GM19372 (cell line): ENCODE results near the gene KLRF1.

Source experiments
- ATAC-seq: cut with Tn5 transposase; IDR thresholded peaks from one replicate; pipeline ENCODE4 v1.9.1; 2021; ENCODE audit warnings: mild to moderate bottlenecking, low read depth, moderate library complexity; ENCODE audit not compliant: unreplicated experiment

Gene KLRF1

DNA sequence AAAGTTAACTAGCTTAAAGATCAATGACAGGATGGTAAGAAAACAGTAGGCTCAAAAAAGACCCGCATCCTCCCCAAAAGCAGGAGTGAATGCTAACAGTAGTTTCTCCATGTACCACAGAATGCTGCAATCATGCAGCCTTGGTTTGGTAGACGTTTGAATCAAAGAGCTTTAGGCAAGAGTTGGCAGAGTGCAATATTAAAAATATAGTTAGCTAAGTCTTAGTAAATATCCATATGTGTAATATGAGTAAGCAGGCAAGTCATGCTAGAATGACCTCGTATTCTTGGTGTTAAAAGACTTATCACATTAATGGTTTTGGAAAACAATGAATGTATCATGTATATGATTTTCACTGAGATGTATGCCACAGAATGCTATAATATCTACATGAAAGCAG is 18.8 kb upstream of the KLRF1 start:
- ATAC-seq = no peak

DNA sequence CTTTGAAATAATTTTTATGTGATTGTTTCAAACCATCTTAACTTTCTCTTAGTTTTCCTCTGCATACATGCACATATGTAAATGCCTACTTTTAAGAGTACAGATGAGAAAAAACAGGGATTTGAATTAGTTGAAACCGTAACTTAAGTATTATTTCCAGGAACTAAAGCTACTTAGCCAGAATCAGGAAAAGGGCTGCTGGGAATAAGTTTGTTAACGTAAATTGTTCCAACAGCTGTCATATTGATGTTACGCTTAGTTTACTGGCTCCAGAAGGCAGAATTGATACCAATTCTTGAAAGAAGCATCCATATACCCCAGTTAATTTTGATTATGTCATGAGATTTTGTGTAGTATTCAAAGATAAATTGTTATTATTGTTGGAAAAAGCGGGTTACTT is 17.9 kb upstream of the KLRF1 start:
- ATAC-seq = no peak

- ATAC-seq = no peak
Observed at GRCh38 chr12:9809866-9810265, 17.4 kb upstream of the KLRF1 start.

- ATAC-seq = no peak
Observed at GRCh38 chr12:9810671-9811070, 16.6 kb upstream of the KLRF1 start.

DNA sequence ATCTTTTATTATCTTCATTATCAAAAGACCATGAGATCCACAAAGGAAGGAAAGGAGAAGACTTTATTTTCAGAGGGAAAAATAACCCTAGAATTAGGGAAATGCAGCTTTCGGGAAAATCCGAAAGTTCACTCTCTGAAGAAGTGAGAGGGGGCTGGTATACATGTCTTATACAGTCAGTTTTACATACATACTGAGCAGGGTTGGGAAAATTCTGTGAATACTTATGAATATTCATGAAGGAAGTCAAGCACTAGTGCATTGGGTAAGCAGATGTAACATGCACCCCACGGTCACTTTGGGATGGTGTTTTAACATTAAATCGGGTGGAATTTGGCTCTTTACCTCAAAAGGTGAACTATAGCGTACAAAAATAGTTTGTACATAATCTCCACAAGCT is 15.7 kb upstream of the KLRF1 start:
- no peak for ATAC-seq

GRCh38 chr12:9813821-9814798 is 13.2 kb upstream of the KLRF1 start:
- ATAC-seq = peak; percentile 96

GRCh38 chr12:9820281-9820930 is 6.9 kb upstream of the KLRF1 start:
- ATAC-seq = no peak

- ATAC-seq = no peak
Observed at GRCh38 chr12:9829483-9829882, 2.2 kb downstream of the KLRF1 start.

DNA sequence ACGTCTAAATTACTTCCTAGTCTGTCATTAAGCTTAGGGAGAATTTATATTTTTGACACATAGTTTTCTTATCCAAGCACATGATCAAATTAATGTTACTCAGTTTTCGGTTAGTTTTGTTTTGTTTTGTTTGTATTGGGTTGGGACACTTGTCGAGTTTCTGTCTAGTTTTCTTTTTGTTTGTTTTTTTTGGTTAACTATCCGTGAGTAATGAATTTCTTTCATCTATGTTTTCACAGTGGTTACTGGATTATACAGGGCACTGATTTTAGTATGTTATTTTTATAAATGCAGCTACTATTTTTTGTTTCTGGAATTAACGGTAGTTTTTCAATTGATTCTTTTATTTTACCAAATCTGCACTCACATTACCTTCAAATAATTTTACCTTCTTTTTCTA is 2.7 kb downstream of the KLRF1 start:
- ATAC-seq = no peak

- no peak for ATAC-seq
Observed at GRCh38 chr12:9831720-9832119, 4.4 kb downstream of the KLRF1 start.

DNA sequence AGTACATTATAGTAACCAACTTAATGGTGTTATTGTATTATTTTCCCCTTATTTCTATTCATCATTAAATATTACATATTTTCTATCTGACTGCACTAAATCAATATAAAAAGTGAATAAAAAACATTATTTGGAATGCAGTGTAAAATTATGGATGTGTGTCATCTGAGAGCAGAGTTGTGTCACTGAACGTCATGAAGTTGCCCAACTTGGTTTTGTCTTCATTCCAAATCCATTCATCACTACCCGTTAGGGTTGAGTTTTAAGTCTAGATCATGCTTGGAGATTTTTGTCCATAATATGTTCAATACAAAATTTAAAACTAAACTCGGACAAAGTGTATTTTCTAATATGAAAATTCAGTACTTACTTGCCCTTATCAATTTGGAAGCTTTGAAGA is 16.1 kb downstream of the KLRF1 start:
- ATAC-seq = no peak

GRCh38 chr12:9848899-9849298 is 21.6 kb downstream of the KLRF1 start:
- ATAC-seq = no peak

GRCh38 chr12:9851050-9851449 is 23.8 kb downstream of the KLRF1 start:
- ATAC-seq = no peak

DNA sequence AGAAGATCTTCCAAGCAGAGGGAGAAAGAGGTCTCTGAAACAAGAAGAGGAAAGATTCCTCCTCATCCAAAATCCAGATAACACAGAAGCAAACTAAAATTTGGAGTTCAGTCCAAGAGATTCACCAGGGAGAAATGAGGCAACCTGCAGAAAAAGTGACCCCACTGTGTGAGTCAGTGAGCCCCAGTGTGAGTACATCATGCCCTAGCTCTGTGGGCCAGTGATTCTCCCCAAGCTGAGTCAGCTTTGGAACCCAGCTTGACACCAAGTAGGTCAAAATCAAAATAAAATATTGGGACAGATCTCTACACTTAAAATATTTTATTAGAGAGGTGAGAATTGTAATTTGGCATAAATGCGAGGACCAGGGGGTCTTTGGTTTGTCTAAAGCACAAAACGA is 24.6 kb downstream of the KLRF1 start:
- no peak for ATAC-seq

- no peak for ATAC-seq
Observed at GRCh38 chr12:9856151-9856550, 28.9 kb downstream of the KLRF1 start.

GRCh38 chr12:9856894-9857293 is 29.6 kb downstream of the KLRF1 start:
- ATAC-seq = no peak

GRCh38 chr12:9858135-9858534 is 30.9 kb downstream of the KLRF1 start:
- no peak for ATAC-seq

DNA sequence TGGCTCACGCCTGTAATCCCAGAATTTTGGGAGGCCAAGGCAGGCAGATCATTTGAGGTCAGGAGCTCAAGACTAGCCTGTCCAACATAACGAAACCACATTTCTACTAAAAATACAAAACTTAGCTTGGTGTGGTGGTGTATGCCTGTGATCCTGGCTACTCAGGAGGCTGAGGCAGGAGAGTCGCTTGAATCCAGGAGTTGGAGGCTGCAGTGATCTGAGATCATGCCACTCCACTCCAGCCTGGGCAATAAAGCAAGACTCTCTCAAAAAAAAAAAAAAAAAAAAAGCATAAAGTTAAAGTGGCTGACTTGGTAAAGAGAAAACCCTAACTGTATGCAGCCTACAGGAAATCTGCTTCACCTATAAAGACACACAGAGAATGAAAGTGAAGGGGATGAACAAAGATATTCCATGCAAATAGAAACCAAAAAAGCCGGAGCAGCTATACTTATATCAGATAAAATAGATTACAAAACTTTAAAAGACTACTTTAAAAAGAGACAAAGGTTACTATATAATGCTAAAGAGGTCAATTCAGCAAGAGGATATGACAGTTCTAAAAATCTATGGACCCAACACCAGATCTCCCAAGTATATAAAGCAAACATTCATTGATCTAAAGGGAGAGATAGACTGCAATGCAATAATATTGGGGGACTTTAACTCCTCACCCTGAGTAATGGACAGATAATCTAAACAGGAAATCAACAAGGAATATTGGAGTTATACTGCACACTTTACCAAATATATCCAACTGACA is 37.8 kb downstream of the KLRF1 start:
- ATAC-seq = no peak

- ATAC-seq = no peak
Observed at GRCh38 chr12:9866860-9867269, 39.6 kb downstream of the KLRF1 start.

DNA sequence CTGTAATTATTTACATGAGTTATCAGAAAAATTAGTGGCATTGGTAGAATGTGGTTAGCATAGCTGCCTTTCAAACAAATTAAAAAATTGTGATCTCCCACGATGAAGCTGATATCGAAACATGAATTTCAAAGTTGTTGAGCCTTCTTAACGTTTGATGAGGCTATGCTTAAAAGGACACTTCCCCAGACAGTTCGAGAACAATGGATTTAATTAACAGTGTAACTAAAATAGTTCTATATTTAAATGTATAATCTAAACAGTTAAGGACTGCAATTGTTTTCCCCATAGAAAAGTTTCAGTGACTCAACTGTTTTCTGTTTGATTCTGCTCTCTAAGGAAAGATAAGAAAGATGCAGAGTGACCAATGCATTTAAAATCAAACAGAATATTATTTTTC is 40.2 kb downstream of the KLRF1 start:
- no peak for ATAC-seq

DNA sequence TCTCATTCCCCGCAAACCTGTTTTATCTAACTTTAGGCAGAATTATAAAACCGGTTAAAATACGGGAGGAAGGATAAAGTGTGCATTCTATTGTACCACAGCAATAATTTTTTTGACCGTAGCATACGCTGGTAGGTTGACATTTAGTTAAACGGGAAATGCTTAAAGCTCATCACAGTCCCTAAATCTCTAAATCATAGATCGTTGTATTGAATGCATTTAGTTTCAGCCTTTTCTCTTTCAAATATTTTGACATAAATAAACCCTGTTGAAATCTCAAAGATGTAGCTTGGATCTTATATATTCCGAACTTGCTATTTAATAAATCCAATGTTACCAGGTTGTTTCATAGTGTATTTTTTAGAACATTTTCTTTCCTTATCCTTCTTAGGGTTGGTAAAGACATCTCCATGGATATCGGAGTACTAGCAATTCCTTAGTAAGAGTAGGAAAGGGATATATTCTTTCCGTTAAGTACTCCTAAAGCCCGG is 41.1 kb downstream of the KLRF1 start:
- ATAC-seq = no peak
